T-helper 1 cell treated with Interleukin-12 subunit alpha and Interleukin-12 subunit beta and Interleukin-4 antibody, amounts not matched to agents 30 μg/mL and 1 μg/mL, for 36 hours (primary cell): ENCODE measurements around the gene ANKFY1.
"Not testable (repeated sequence)": the region's sequence is repeated elsewhere in the genome, so short reads cannot be mapped to it uniquely, and the experiment has no call there.

Experiments used
- H3K27ac Mint-ChIP-seq: one replicate; pipeline ENCODE4 v1.8.0; 2021; ENCODE audit warnings: mild to moderate bottlenecking, mixed read lengths
- H3K27me3 Mint-ChIP-seq: one replicate; pipeline ENCODE4 v1.8.0; 2021; ENCODE audit warnings: low read depth, mixed read lengths
- H3K36me3 Mint-ChIP-seq: one replicate; pipeline ENCODE4 v1.8.0; 2021; ENCODE audit warnings: low read depth, mixed read lengths
- H3K4me1 Mint-ChIP-seq: one replicate; pipeline ENCODE4 v1.8.0; 2021; ENCODE audit warnings: low read depth, mixed read lengths
- H3K4me3 Mint-ChIP-seq: one replicate; pipeline ENCODE4 v1.8.0; 2021; ENCODE audit warnings: mild to moderate bottlenecking, moderate library complexity, mixed read lengths
- H3K9me3 Mint-ChIP-seq: one replicate; pipeline ENCODE4 v1.8.0; 2021; ENCODE audit warnings: mixed read lengths

Gene ANKFY1

DNA sequence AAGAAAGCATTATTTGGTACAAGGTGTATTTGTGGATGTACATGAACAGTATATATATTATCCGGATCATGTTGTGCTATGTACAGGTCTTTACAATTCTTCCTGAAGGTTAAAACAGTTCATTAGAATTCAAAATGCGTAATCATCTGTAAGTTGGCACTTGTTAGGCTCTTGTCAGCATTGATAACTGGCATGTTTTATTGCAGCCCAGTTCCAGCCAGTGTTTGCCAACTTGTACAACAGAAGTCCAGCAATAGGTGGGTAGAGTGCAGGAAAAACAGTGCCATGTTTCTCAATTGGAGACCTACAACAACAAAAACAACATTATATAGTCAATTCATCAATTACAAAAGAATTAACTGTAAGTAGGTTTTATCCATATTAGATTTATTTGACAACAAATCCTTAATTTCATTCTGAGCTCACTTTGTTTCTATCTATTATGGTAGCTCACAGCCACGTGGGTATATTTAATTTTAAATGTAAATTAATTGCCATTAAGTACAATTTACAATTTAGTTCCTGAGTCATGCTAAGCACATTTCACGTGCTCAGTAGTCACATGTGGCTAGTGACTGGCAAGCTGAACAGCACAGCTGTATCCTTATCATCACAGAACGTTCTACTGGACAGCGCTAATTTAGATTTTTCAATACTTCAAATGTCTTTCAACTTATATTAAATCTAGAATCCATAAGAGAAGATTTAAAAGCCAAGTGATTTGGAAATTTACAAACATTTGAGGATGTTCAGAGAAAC is 8.6 kb upstream of the ANKFY1 start:
- Mint-ChIP-seq H3K27ac (no peak overlapping the region), H3K9me3 (no peaks in the 10 kb centered on the region), H3K27me3 (no peaks in the 10 kb centered on the region), H3K4me3 (no peak overlapping the region), H3K4me1 (peaks cover 7% of the 10 kb centered on the region), H3K36me3 (peaks cover 33% of the 10 kb centered on the region)

GRCh38 chr17:4270736-4271135 is 7.0 kb upstream of the ANKFY1 start:
- peak overlapping the region; percentile 10 for H3K27ac Mint-ChIP-seq
- peaks cover 22% of the 10 kb centered on the region for H3K36me3 Mint-ChIP-seq
- peaks cover 3% of the 10 kb centered on the region for H3K4me1 Mint-ChIP-seq
- no peaks in the 10 kb centered on the region for H3K9me3 Mint-ChIP-seq
- H3K27me3 Mint-ChIP-seq: no peaks in the 10 kb centered on the region
- no peak overlapping the region for H3K4me3 Mint-ChIP-seq

DNA sequence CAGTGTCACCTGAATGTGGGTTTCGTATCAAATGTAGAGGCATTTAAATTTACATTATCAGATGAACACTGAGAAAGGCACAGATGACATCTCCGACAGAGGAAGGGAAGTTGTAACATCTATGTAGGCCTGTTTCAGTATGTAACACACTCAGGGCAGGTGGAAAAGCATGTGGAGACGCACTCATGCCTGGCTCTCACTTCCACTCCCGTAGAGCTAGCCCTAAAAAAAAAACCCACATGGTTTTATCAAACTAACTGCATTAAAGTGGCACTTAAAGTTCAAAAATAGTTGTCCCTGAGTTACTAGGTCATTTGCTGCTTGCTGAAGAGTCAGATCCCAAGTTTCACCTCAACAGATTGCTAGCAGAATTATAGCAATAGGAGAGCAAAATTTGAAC is 6.1 kb upstream of the ANKFY1 start:
- no peak overlapping the region for H3K27ac Mint-ChIP-seq
- H3K36me3 Mint-ChIP-seq: peaks cover 20% of the 10 kb centered on the region
- no peaks in the 10 kb centered on the region for H3K27me3 Mint-ChIP-seq
- no peaks in the 10 kb centered on the region for H3K9me3 Mint-ChIP-seq
- H3K4me3 Mint-ChIP-seq: no peak overlapping the region
- peaks cover 8% of the 10 kb centered on the region for H3K4me1 Mint-ChIP-seq

DNA sequence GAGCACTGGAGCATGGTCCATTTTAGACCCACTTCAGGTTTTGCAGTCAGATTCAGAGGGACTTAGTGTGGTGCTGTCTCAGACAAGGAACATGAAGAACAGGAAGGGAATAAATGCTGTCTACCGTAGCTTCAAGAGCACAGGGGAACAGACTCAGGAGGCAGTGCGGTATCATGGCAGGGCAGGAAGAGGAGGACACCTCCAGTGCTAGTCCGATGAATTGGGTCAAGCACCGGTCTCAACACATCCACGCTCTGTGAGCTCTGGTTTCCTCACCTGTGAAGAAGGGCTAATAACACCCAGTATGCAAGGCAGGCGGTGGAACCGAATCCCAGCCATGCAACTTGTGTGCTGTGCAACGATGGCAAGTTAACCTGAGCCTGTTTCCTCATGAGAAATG is 3.6 kb upstream of the ANKFY1 start:
- Mint-ChIP-seq H3K27me3 (no peaks in the 10 kb centered on the region), H3K4me1 (peaks cover 24% of the 10 kb centered on the region), H3K4me3 (no peak overlapping the region), H3K36me3 (peaks cover 25% of the 10 kb centered on the region), H3K27ac (peak overlapping the region; percentile 15), H3K9me3 (no peaks in the 10 kb centered on the region)

DNA sequence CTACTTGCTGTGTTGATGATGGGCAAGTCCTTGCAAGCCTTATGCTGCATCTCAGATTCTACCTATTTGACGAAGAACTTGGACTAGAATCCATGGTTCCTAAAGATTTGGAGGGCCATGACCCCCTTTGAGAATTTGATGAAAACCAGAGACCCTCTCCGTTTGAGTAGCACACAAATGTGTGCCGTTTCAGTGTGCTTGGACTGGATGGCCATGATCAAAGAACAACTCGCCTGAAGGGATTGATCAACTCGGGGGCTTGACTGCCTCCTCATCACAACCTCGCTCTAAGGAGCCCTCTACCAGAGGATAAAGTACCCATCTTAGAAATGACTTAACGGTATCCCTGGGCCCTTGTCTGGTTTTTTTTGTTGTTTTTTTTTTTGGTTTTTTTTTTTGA is 2.8 kb upstream of the ANKFY1 start:
- Mint-ChIP-seq H3K27me3 (no peaks in the 10 kb centered on the region), H3K4me1 (peaks cover 31% of the 10 kb centered on the region), H3K36me3 (peaks cover 22% of the 10 kb centered on the region), H3K27ac (no peak overlapping the region), H3K4me3 (no peak overlapping the region), H3K9me3 (no peaks in the 10 kb centered on the region)

GRCh38 chr17:4262703-4263102 is 1.1 kb downstream of the ANKFY1 start:
- Mint-ChIP-seq H3K9me3 (peaks cover 8% of the 10 kb centered on the region), H3K4me1 (peaks cover 34% of the 10 kb centered on the region), H3K36me3 (peaks cover 28% of the 10 kb centered on the region), H3K27ac (peak overlapping the region; percentile 21), H3K27me3 (no peaks in the 10 kb centered on the region), H3K4me3 (peak overlapping the region; percentile 84)

DNA sequence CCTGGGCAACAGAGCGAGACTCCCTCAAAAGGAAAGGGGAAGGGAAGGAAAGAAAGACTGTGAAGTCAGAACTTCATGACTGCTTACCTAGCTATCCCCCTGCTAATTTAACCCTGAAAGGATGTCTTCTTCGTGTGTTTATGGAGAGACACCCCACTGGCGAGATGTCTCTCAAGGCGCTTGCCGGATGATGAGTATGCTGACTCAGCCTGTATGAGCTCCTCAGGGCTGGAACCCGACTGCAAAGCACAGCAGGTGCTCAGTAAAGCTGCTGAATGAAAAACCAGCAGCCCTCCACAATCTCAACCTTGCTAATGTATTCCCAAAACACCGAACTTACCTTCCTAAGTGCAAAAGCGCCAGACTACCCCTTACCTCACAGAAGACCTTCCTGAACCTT is 2.3 kb downstream of the ANKFY1 start:
- H3K27ac Mint-ChIP-seq: no peak overlapping the region
- peaks cover 43% of the 10 kb centered on the region for H3K4me1 Mint-ChIP-seq
- H3K27me3 Mint-ChIP-seq: no peaks in the 10 kb centered on the region
- peak overlapping the region; percentile 20 for H3K4me3 Mint-ChIP-seq
- H3K36me3 Mint-ChIP-seq: peaks cover 39% of the 10 kb centered on the region
- peaks cover 10% of the 10 kb centered on the region for H3K9me3 Mint-ChIP-seq

GRCh38 chr17:4258867-4259266 is 4.9 kb downstream of the ANKFY1 start:
- no peak overlapping the region for H3K27ac Mint-ChIP-seq
- peaks cover 46% of the 10 kb centered on the region for H3K36me3 Mint-ChIP-seq
- H3K27me3 Mint-ChIP-seq: no peaks in the 10 kb centered on the region
- no peak overlapping the region for H3K4me3 Mint-ChIP-seq
- peaks cover 10% of the 10 kb centered on the region for H3K9me3 Mint-ChIP-seq
- H3K4me1 Mint-ChIP-seq: peaks cover 29% of the 10 kb centered on the region

DNA sequence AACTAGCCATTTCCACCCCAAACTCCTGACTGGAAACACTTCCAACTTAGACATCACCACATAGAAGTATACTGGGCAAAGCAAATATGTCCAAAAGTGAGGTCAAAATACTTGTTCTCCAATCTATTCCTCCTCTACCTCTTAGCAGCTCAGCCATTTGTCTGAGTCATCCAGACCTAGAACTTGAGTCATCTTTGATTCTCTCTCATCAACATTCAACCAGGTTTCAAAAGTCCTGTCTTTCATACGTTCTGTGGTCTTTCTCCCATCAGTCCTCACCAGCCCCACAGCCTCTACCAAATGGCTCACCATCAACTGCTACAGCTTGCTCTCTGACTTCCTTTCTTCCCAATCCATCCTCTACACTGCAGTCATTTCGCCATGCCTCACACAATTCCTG is 6.8 kb downstream of the ANKFY1 start:
- H3K4me3 Mint-ChIP-seq: no peak overlapping the region

GRCh38 chr17:4255271-4255670 is 8.5 kb downstream of the ANKFY1 start:
- Mint-ChIP-seq H3K36me3 (peaks cover 36% of the 10 kb centered on the region), H3K4me1 (peaks cover 27% of the 10 kb centered on the region)
- not testable (repeated sequence) for H3K27me3 Mint-ChIP-seq, H3K9me3 Mint-ChIP-seq, H3K27ac Mint-ChIP-seq, H3K4me3 Mint-ChIP-seq

More for the DNA sequence above, 6.8 kb downstream of the ANKFY1 start:
- Mint-ChIP-seq H3K4me1 (peaks cover 25% of the 10 kb centered on the region), H3K9me3 (peaks cover 10% of the 10 kb centered on the region), H3K27ac (no peak overlapping the region), H3K36me3 (peaks cover 47% of the 10 kb centered on the region), H3K27me3 (no peaks in the 10 kb centered on the region)

DNA sequence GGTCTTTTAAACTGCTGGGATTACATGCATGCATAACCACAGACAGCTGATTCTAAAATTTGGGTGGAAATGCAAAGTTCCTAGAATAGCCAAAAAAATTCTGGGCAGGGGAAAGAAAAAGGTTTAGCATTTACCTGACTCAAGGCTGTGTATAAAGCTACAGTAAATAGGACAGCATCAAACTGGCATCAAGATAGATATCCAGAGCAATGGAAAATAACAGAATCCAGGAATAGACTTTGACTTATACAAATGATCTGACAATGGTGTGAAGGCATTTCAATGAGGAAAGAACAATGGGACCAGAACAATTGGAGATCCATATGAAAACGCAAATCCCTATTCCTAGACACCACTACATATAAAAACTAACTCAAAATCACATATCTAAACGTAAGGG is 12.9 kb downstream of the ANKFY1 start:
- peaks cover 19% of the 10 kb centered on the region for H3K36me3 Mint-ChIP-seq
- H3K4me3 Mint-ChIP-seq: no peak overlapping the region
- no peaks in the 10 kb centered on the region for H3K9me3 Mint-ChIP-seq
- H3K27me3 Mint-ChIP-seq: no peaks in the 10 kb centered on the region
- H3K4me1 Mint-ChIP-seq: peaks cover 36% of the 10 kb centered on the region
- no peak overlapping the region for H3K27ac Mint-ChIP-seq

DNA sequence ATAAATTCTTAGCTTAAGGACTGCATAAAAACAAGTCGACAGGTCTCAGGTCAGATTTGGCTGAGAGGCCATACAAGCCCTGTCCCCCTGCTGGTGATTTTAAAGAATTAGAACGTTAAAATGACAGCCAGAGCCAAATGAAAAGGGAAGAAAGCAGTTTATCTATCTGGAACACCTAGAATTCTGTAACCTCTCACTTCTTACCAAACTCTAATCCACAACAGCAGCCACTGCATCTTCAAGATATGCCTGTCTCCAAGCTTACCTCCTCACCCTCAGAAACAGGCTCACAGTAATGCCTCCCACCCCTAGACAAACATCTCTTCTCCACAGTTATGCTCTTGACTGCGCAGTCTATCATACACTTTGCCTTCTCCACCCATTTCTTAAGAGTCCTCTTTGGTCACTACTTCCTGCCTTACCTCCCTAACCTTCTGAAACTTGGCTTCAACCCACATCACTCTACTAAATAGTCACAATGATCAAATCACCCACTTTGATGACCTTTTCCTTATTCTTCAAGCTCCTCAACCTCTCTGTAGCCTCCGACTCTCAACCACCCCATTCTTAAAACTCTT is 14.2 kb downstream of the ANKFY1 start:
- H3K4me1 Mint-ChIP-seq: peaks cover 37% of the 10 kb centered on the region
- H3K27ac Mint-ChIP-seq: peak overlapping the region; percentile 9
- H3K4me3 Mint-ChIP-seq: no peak overlapping the region
- peaks cover 16% of the 10 kb centered on the region for H3K36me3 Mint-ChIP-seq
- H3K27me3 Mint-ChIP-seq: no peaks in the 10 kb centered on the region
- H3K9me3 Mint-ChIP-seq: no peaks in the 10 kb centered on the region

DNA sequence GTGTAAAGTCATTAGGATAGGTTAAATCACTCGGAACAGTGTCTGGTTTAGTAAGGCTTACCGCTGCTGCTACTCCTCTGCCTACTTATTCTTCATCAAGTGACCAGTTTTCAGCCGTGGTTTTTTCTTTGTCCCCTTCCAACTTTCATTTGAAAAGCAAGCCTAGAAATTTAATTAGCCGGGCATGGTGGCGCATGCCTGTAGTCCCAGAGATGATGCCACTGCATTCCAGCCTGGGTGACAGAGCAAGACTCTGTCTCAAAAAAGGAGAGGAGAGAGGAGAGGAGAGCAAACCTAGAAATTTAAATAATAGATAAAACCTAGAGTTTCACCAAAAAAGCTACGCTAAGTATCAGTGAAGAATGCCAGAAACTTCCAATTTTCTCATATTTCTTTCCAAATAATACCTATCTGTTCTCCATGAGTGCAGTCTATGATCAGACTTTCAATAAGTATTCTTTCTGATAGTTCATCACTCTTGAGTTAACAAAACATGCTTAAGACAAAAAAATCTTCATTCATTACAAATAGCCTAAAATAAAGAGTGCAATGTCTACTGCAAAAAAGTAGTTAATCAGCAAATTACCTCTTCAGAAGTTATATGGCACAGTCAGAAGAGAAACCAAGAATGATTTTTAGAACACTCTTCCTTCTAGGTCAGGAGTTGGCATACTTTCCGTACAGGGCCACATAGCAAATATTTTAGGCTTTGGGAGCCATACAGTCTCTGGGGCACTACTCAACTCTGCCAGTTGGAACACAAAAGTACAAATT is 15.1 kb downstream of the ANKFY1 start:
- H3K27ac Mint-ChIP-seq: no peak overlapping the region
- peaks cover 36% of the 10 kb centered on the region for H3K4me1 Mint-ChIP-seq
- no peaks in the 10 kb centered on the region for H3K9me3 Mint-ChIP-seq
- peaks cover 14% of the 10 kb centered on the region for H3K36me3 Mint-ChIP-seq
- no peaks in the 10 kb centered on the region for H3K27me3 Mint-ChIP-seq
- no peak overlapping the region for H3K4me3 Mint-ChIP-seq

DNA sequence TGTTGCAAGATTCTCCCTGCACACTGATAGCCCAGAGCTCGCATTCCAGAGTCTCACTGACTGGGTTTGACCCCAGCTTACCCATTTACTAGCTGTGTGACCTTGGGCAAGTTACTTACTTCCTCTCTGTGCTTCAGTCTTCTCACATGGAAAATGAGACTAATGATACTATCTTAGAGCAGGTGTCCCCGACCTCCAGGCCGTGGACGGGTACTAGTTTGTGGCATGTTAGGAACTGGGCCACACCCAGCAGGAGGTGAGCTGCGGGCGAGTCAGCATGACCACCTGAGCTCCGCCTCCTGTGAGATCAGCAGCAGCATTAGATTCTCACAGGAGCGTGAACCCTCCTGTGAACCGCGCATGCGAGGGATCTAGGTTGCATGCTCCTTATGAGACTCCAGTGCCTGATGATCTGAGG is 15.8 kb downstream of the ANKFY1 start:
- Mint-ChIP-seq H3K4me1 (peaks cover 32% of the 10 kb centered on the region), H3K27ac (no peak overlapping the region), H3K36me3 (peaks cover 10% of the 10 kb centered on the region), H3K27me3 (no peaks in the 10 kb centered on the region), H3K9me3 (no peaks in the 10 kb centered on the region), H3K4me3 (no peak overlapping the region)
